ENCODE measurements around the gene ARHGAP24. TPM values are rescaled to one million over a fixed set of nuclear protein-coding genes. Genes with fewer than 3 reads are reported as not detected.
A peak's percentile ranks its signal among the peaks of the same experiment; 100 is the strongest.

ARHGAP24 gene
- total and polyA plus RNA-seq, 5 donors from 2014 or later = 0.14 to 0.53 (median 0.35) TPM; not detected in 2

DNA sequence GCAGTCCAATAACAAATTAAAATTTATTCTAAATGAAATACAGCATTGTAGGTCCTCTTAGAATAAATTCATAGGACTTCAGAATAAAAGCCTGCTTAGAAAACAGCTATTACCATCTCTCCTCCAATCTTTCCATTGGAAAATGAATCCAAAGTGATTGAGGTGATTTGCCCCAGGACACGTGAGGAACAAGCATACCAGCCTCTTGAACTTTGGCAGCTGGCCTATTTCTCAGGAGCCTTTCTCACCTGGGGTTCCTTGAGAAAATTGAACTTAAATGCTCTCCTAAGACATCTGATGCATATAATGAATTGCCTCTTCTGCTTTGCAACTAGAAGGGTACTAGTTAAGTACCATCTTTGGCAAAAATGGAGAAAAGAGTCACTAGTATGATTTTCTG is 13.5 kb downstream of the ARHGAP24 start:
- no peaks in the 10 kb centered on the region for H3K36me3 ChIP-seq (ENCODE audit: control insufficient read depth, insufficient read depth, low read length)
- no peaks in the 10 kb centered on the region for H3K4me1 ChIP-seq (ENCODE audit: control insufficient read depth, insufficient read depth, low read length, poor library complexity, severe bottlenecking)
- H3K4me3 ChIP-seq (ENCODE audit: low read depth, low read length) = no peak overlapping the region
- Mint-ChIP-seq H3K36me3 (no peaks in the 10 kb centered on the region), H3K4me3 (no peak overlapping the region), H3K4me1 (no peaks in the 10 kb centered on the region), H3K27me3 (no peaks in the 10 kb centered on the region), H3K27ac (no peak overlapping the region), H3K9me3 (peaks cover 0 to 7% (median 2%) of the 10 kb centered on the region in 7 donors)
- H3K9me3 ChIP-seq (ENCODE audit: control insufficient read depth in 2 of 2, low read length in 2 of 2) = no peaks in the 10 kb centered on the region
- no peak for ATAC-seq (ENCODE audit: low read depth in 2 of 2)
- DNase-seq = no peak
- no peaks in the 10 kb centered on the region for H3K27me3 ChIP-seq (ENCODE audit: control insufficient read depth, insufficient read depth, low read length)
- H3K27ac ChIP-seq (ENCODE audit: insufficient read depth, low read length, poor library complexity, severe bottlenecking) = no peak overlapping the region

DNA sequence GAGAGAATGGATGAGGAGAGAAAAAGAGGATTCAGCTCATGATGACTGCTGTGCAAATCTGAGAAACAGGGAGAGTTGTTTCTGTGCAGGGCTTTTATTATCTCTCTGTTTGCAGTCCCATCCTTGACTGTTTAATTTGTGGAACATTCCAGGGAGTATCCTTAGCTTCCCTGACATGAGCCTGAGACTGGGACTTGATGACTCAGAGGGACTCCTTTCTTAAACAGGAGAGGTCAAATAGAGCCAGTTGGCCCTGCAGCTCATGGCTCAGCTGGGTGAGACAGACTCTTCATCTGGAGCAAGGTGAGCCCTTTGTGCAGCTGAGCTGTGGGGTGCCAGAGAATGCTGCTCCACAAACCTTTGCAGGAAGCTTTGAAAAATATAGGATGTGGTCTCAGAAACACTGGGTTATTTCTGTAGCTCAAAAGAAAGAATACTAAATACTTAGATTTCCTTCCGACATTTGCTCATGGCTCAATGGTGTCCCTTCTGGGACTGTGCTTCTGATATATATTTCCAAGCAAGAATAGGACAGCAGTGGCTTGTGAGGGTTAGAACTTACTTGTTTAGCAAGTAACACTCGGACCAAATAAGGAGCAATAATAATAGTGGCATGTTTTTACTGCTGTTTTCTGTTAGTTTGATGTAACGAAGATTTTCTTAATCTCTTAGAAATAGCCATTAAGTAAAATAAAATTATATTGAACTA is 14.5 kb downstream of the ARHGAP24 start:
- no peaks in the 10 kb centered on the region for H3K27me3 ChIP-seq (ENCODE audit: control insufficient read depth, insufficient read depth, low read length)
- Mint-ChIP-seq H3K4me1 (no peaks in the 10 kb centered on the region), H3K4me3 (no peak overlapping the region), H3K27ac (peak overlapping the region in 1 of 3 donors; percentile 63), H3K9me3 (peaks cover 0 to 8% (median 2%) of the 10 kb centered on the region in 7 donors), H3K27me3 (no peaks in the 10 kb centered on the region), H3K36me3 (no peaks in the 10 kb centered on the region)
- no peak overlapping the region for H3K27ac ChIP-seq (ENCODE audit: insufficient read depth, low read length, poor library complexity, severe bottlenecking)
- H3K9me3 ChIP-seq (ENCODE audit: control insufficient read depth in 2 of 2, low read length in 2 of 2) = no peaks in the 10 kb centered on the region
- H3K36me3 ChIP-seq (ENCODE audit: control insufficient read depth, insufficient read depth, low read length) = no peaks in the 10 kb centered on the region
- H3K4me1 ChIP-seq (ENCODE audit: control insufficient read depth, insufficient read depth, low read length, poor library complexity, severe bottlenecking) = no peaks in the 10 kb centered on the region
- H3K4me3 ChIP-seq (ENCODE audit: low read depth, low read length) = no peak overlapping the region
- DNase-seq (no peak), ATAC-seq (ENCODE audit: low read depth in 2 of 2) (no peak)

DNA sequence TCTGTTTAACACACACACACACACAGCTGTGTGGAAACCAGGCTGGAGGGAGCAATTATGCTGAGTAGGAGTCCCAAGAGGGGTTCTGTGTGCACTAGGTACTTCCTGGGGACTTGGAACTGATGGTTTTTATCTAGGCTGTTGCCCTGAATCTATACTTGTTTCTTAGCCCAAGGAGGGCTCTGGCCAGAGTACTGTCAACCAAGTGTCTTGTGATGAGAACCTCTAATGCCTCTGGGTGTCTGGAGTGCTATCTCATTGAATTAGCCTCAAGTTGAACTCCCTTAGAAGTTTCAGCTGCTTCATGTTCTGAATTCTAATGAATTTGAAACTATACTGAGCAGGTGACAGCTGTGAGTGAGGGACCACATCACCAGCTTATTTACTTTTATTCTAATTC is 16.6 kb downstream of the ARHGAP24 start:
- no peaks in the 10 kb centered on the region for H3K4me1 Mint-ChIP-seq
- no peak for ATAC-seq (ENCODE audit: low read depth in 2 of 2)

DNA sequence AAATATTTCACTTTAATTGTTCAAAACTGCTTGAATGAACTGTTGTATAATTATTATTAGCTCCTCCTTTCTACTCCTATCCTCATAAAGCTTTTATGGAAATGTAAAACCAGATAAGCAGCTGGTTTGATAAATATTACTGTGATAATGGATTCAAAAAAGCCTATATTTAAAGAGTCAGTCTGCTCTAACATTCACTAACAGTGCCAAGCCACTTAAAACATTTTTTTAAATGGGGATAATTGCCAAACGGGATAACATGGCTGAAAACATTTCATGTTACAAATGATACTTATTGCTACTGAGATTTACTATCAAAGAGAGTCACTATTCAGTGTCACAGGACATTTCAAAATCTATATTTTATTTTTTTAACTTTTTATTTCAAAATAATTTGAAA is 17.4 kb downstream of the ARHGAP24 start:
- H3K27ac ChIP-seq (ENCODE audit: insufficient read depth, low read length, poor library complexity, severe bottlenecking) = no peak overlapping the region
- Mint-ChIP-seq H3K4me3 (no peak overlapping the region), H3K9me3 (peaks cover 0 to 18% (median 3%) of the 10 kb centered on the region in 7 donors)

More for the DNA sequence above, 16.6 kb downstream of the ARHGAP24 start:
- Mint-ChIP-seq H3K36me3 (no peaks in the 10 kb centered on the region), H3K4me3 (no peak overlapping the region), H3K27ac (no peak overlapping the region), H3K9me3 (peaks cover 0 to 14% (median 3%) of the 10 kb centered on the region in 7 donors), H3K27me3 (no peaks in the 10 kb centered on the region)
- no peak for DNase-seq
- no peaks in the 10 kb centered on the region for H3K4me1 ChIP-seq (ENCODE audit: control insufficient read depth, insufficient read depth, low read length, poor library complexity, severe bottlenecking)
- H3K27me3 ChIP-seq (ENCODE audit: control insufficient read depth, insufficient read depth, low read length) = no peaks in the 10 kb centered on the region
- H3K4me3 ChIP-seq (ENCODE audit: low read depth, low read length) = no peak overlapping the region
- no peaks in the 10 kb centered on the region for H3K9me3 ChIP-seq (ENCODE audit: control insufficient read depth in 2 of 2, low read length in 2 of 2)
- no peak overlapping the region for H3K27ac ChIP-seq (ENCODE audit: insufficient read depth, low read length, poor library complexity, severe bottlenecking)
- H3K36me3 ChIP-seq (ENCODE audit: control insufficient read depth, insufficient read depth, low read length) = no peaks in the 10 kb centered on the region

DNA sequence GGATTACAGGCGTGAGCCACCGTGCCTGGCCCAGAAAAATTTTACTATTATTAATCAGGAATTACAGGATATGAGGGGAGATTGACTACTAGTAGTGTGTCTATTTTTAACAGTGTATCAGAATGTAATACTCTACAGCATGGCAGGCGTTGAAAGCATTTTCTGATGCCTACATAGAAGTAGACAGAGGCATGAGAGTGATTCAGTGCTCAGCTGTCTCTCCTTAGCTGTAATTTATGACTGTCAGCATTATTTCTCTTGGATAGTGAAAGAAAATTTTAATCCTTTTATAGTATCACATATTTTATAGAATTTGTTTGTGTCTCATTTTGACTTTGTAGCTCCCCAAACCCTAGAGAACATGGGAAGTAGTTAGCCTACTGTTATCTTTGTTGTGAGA is 20.7 kb downstream of the ARHGAP24 start:
- H3K9me3 ChIP-seq (ENCODE audit: control insufficient read depth in 2 of 2, low read length in 2 of 2) = no peaks in the 10 kb centered on the region
- no peaks in the 10 kb centered on the region for H3K27me3 Mint-ChIP-seq
- no peak overlapping the region for H3K4me3 Mint-ChIP-seq
- no peaks in the 10 kb centered on the region for H3K4me1 ChIP-seq (ENCODE audit: control insufficient read depth, insufficient read depth, low read length, poor library complexity, severe bottlenecking)
- no peaks in the 10 kb centered on the region for H3K36me3 ChIP-seq (ENCODE audit: control insufficient read depth, insufficient read depth, low read length)
- no peak overlapping the region for H3K4me3 ChIP-seq (ENCODE audit: low read depth, low read length)
- no peak overlapping the region for H3K27ac ChIP-seq (ENCODE audit: insufficient read depth, low read length, poor library complexity, severe bottlenecking)
- ATAC-seq (ENCODE audit: low read depth in 2 of 2) = no peak
- no peaks in the 10 kb centered on the region for H3K36me3 Mint-ChIP-seq
- peaks cover 0 to 18% (median 3%) of the 10 kb centered on the region in 7 donors for H3K9me3 Mint-ChIP-seq
- no peaks in the 10 kb centered on the region for H3K4me1 Mint-ChIP-seq
- no peak overlapping the region for H3K27ac Mint-ChIP-seq
- no peak for DNase-seq
- no peaks in the 10 kb centered on the region for H3K27me3 ChIP-seq (ENCODE audit: control insufficient read depth, insufficient read depth, low read length)

More for the DNA sequence above, 17.4 kb downstream of the ARHGAP24 start:
- H3K36me3 ChIP-seq (ENCODE audit: control insufficient read depth, insufficient read depth, low read length) = no peaks in the 10 kb centered on the region
- H3K4me3 ChIP-seq (ENCODE audit: low read depth, low read length) = no peak overlapping the region
- Mint-ChIP-seq H3K27me3 (no peaks in the 10 kb centered on the region), H3K27ac (no peak overlapping the region), H3K4me1 (no peaks in the 10 kb centered on the region), H3K36me3 (no peaks in the 10 kb centered on the region)
- DNase-seq (no peak), ATAC-seq (ENCODE audit: low read depth in 2 of 2) (no peak)
- no peaks in the 10 kb centered on the region for H3K27me3 ChIP-seq (ENCODE audit: control insufficient read depth, insufficient read depth, low read length)
- H3K9me3 ChIP-seq (ENCODE audit: control insufficient read depth in 2 of 2, low read length in 2 of 2) = no peaks in the 10 kb centered on the region
- H3K4me1 ChIP-seq (ENCODE audit: control insufficient read depth, insufficient read depth, low read length, poor library complexity, severe bottlenecking) = no peaks in the 10 kb centered on the region

DNA sequence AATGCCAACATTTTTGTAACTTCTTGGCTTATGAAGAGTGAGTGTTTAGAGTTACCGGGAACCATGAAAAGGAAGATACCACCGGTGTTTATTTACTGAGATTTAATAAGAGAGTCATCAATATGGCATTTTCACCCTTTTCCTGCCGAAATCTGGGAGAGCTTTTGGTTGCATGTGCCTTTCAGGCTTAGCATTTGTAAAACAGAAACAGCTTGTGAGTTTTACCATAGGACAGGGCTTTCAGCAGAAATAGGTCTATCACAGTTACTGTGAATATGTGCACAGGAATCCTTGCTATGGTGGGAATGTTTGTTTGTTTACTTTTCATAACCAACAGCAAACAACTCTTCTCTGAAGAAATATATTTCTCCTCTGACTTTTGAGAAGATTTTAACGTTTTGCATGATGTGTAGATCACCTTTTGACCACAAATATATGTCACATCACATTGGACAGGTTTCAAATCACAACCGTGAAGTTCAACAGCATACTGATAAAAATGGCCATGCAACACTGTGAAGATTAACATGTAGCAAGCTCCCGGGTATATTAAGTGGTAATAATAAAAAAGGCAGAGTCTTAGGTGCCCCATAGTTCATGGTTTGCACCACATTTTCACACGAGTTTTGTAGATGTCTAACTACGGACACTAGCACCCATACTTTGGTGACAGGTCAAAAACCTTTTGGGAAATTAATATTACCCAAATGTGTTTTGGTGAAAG is 21.3 kb downstream of the ARHGAP24 start:
- Mint-ChIP-seq H3K4me1 (no peaks in the 10 kb centered on the region), H3K27me3 (no peaks in the 10 kb centered on the region), H3K9me3 (peaks cover 0 to 18% (median 3%) of the 10 kb centered on the region in 7 donors), H3K4me3 (no peak overlapping the region), H3K27ac (no peak overlapping the region), H3K36me3 (no peaks in the 10 kb centered on the region)
- Histone ChIP-seq H3K9me3 (ENCODE audit: control insufficient read depth in 2 of 2, low read length in 2 of 2) (no peaks in the 10 kb centered on the region), H3K4me3 (ENCODE audit: low read depth, low read length) (no peak overlapping the region), H3K27me3 (ENCODE audit: control insufficient read depth, insufficient read depth, low read length) (no peaks in the 10 kb centered on the region), H3K4me1 (ENCODE audit: control insufficient read depth, insufficient read depth, low read length, poor library complexity, severe bottlenecking) (no peaks in the 10 kb centered on the region), H3K36me3 (ENCODE audit: control insufficient read depth, insufficient read depth, low read length) (no peaks in the 10 kb centered on the region), H3K27ac (ENCODE audit: insufficient read depth, low read length, poor library complexity, severe bottlenecking) (no peak overlapping the region)
- ATAC-seq (ENCODE audit: low read depth in 2 of 2) (no peak), DNase-seq (no peak)

DNA sequence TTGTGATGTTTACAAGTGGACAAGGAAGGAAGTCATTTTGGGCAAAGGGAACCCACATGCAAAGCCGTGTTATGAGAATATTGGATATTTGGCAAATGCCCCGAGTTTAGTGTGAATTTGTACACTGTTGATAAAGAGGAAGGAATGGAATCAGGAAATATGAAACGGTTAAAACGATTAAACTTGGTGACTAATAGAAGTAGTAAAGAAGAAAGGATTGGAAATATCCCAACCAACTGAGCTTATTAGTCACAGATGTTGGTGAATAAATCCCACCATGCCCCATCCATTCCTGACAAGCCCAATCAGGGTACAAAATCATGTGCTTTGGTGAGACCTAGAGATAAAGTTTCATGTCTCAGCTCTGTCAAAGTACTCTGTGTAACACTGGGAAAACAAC is 22.0 kb downstream of the ARHGAP24 start:
- Histone ChIP-seq H3K27me3 (ENCODE audit: control insufficient read depth, insufficient read depth, low read length) (no peaks in the 10 kb centered on the region), H3K4me1 (ENCODE audit: control insufficient read depth, insufficient read depth, low read length, poor library complexity, severe bottlenecking) (no peaks in the 10 kb centered on the region), H3K4me3 (ENCODE audit: low read depth, low read length) (no peak overlapping the region), H3K9me3 (ENCODE audit: control insufficient read depth in 2 of 2, low read length in 2 of 2) (no peaks in the 10 kb centered on the region), H3K27ac (ENCODE audit: insufficient read depth, low read length, poor library complexity, severe bottlenecking) (no peak overlapping the region), H3K36me3 (ENCODE audit: control insufficient read depth, insufficient read depth, low read length) (no peaks in the 10 kb centered on the region)
- H3K4me1 Mint-ChIP-seq = no peaks in the 10 kb centered on the region
- H3K27ac Mint-ChIP-seq = no peak overlapping the region
- no peaks in the 10 kb centered on the region for H3K27me3 Mint-ChIP-seq
- H3K36me3 Mint-ChIP-seq = no peaks in the 10 kb centered on the region
- ATAC-seq (ENCODE audit: low read depth in 2 of 2) (no peak), DNase-seq (no peak)
- peaks cover 0 to 18% (median 3%) of the 10 kb centered on the region in 7 donors for H3K9me3 Mint-ChIP-seq
- H3K4me3 Mint-ChIP-seq = no peak overlapping the region

Data from CD4-positive, CD25-positive, alpha-beta regulatory T cell (primary cell).